ENCODE results near the gene GPR12.

DNA sequence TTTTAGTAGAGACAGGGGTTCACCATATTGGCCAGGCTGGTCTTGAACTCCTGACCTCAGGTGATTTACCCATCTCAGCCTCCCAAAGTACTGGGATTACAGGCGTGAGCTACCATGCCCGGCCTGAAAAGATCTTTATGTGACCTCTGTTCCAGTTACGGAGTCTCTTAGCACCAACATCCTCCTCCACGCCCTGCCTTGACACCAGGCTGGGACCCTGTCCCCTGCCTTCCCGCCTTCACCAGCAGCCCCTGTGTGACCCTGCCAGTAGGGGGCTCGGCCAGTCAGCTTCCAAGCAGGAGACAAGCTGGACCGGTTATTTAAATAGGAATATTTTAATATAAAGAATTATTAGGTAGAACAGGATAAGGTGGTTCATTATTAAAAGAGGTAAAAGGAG, 54.2 kb downstream of the GPR12 start:
- no peak for TF ChIP-seq POLR2A (IDR thresholded peaks at IDR 0.05)
- TF ChIP-seq, protein P1, sequence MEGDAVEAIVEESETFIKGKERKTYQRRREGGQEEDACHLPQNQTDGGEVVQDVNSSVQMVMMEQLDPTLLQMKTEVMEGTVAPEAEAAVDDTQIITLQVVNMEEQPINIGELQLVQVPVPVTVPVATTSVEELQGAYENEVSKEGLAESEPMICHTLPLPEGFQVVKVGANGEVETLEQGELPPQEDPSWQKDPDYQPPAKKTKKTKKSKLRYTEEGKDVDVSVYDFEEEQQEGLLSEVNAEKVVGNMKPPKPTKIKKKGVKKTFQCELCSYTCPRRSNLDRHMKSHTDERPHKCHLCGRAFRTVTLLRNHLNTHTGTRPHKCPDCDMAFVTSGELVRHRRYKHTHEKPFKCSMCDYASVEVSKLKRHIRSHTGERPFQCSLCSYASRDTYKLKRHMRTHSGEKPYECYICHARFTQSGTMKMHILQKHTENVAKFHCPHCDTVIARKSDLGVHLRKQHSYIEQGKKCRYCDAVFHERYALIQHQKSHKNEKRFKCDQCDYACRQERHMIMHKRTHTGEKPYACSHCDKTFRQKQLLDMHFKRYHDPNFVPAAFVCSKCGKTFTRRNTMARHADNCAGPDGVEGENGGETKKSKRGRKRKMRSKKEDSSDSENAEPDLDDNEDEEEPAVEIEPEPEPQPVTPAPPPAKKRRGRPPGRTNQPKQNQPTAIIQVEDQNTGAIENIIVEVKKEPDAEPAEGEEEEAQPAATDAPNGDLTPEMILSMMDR (IDR thresholded peaks at IDR 0.05) = no peak
